WERI-Rb-1 (cell line): ENCODE results near the gene GPR25.

Experiments used
- DNase-seq: peaks from one replicate; pipeline ENCODE4 v3.0.0-alpha.2; 2020
- H3K27ac ChIP-seq: fragments of 250-450 bp; sonication (Bioruptor Pico); 2 replicates; pipeline ENCODE4 v1.5.1; 2020; ENCODE audit warnings: mild to moderate bottlenecking, moderate library complexity
- H3K27me3 ChIP-seq: fragments of 250-450 bp; sonication (Bioruptor Pico); 2 replicates; pipeline ENCODE4 v1.5.1; 2021; ENCODE audit warnings: mild to moderate bottlenecking, low read depth, moderate library complexity; ENCODE audit not compliant: insufficient read depth, severe bottlenecking
- H3K36me3 ChIP-seq: fragments of 250-450 bp; sonication (Bioruptor Pico); 2 replicates; pipeline ENCODE4 v1.5.1; 2020; ENCODE audit warnings: mild to moderate bottlenecking, moderate library complexity
- H3K4me3 ChIP-seq: 2 replicates; pipeline ENCODE4 v1.5.1; 2011; ENCODE audit warnings: low read depth, mild to moderate bottlenecking, control low read depth, low read length
- H3K9me3 ChIP-seq: fragments of 250-450 bp; sonication (Bioruptor Pico); 2 replicates; pipeline ENCODE4 v1.5.1; 2021; ENCODE audit warnings: mild to moderate bottlenecking, moderate library complexity; ENCODE audit not compliant: severe bottlenecking
- CTCF ChIP-seq: IDR thresholded peaks from 2 replicates; pipeline ENCODE4 v1.5.1; 2011; ENCODE audit warnings: low read depth, mild to moderate bottlenecking, control low read depth, inconsistent platforms, low read length

GPR25 gene

GRCh38 chr1:200923601-200924000, 50.8 kb downstream of the GPR25 start:
- TF ChIP-seq CTCF = no peak
- no peak for DNase-seq
- Histone ChIP-seq H3K27me3 (no peaks in the 10 kb centered on the region), H3K4me3 (no peak overlapping the region), H3K9me3 (peaks cover 2% of the 10 kb centered on the region), H3K36me3 (no peaks in the 10 kb centered on the region), H3K27ac (no peak overlapping the region)
